Right lobe of liver (tissue), 6 donors: Measurements from ENCODE around the gene BIN1. TPM values are rescaled to one million over a fixed set of nuclear protein-coding genes. Genes with fewer than 3 reads are reported as not detected.

Experiments
- ATAC-seq, 4 donors: fragments of 200-7000 bp; cut with Tn5 transposase; one replicate each; pipeline ENCODE4 v1.9.1; 2020; ENCODE audit warnings: mild to moderate bottlenecking in 4 of 4, moderate library complexity in 4 of 4
- DNase-seq, 3 donors: peaks; one replicate each; pipeline ENCODE4 v3.0.0-alpha.2; 2020
- H3K27ac ChIP-seq, 3 donors: fragments of 200-600 bp; one replicate each; pipeline ENCODE4 v1.8.0; 2022
- H3K27me3 ChIP-seq, 2 donors: fragments of 200-600 bp; one replicate each; pipeline ENCODE4 v1.8.0; 2022
- H3K36me3 ChIP-seq, 4 donors: fragments of 200-600 bp; sonication (generic) in 1 of 4; one replicate each; pipeline versions ENCODE4 v1.5.1 to v1.8.0; 2017 to 2022; ENCODE audit warnings: control low read depth in 1 of 4
- H3K4me1 ChIP-seq, 4 donors: fragments of 200-600 bp; sonication (generic) in 1 of 4; one replicate each; pipeline versions ENCODE4 v1.5.1 to v1.8.0; 2017 to 2022; ENCODE audit warnings: control low read depth in 1 of 4
- H3K4me3 ChIP-seq, 3 donors: fragments of 200-600 bp; one replicate each; pipeline ENCODE4 v1.8.0; 2022
- H3K9me3 ChIP-seq, 4 donors: fragments of 200-600 bp; sonication (generic) in 1 of 4; one replicate each; pipeline versions ENCODE4 v1.5.1 to v1.8.0; 2017 to 2022; ENCODE audit warnings: control low read depth in 1 of 4
- CTCF ChIP-seq, 4 donors: fragments of 200-600 bp in 3 of 4; fragments of 450-650 bp in 1 of 4; IDR thresholded peaks; one replicate each; pipeline versions ENCODE4 v1.5.1 to v1.8.0; 2016 to 2022; ENCODE audit warnings: antibody characterized with exemption in 4 of 4, mild to moderate bottlenecking in 2 of 4
- POLR2A ChIP-seq: fragments of 450-650 bp; IDR thresholded peaks from one replicate; pipeline ENCODE4 v1.6.1; 2017; ENCODE audit warnings: antibody characterized with exemption, mild to moderate bottlenecking
- WGBS: methylation state at CpG from one replicate; pipeline ENCODE4 v1.1.6; 2018; ENCODE audit warnings: low coverage, low lambda C conversion rate; ENCODE audit not compliant: insufficient coverage; ENCODE audit errors: missing lambda C conversion rate; 5-methylcytosine and 5-hydroxymethylcytosine counted together
- intact Hi-C, 2 donors: fragments of 100-400 bp; cut with DNase I; formaldehyde crosslinking; loops; one replicate each; pipeline versions ENCODE4 v1.11.2 to v1.14.1; 2022
- total RNA-seq, 6 experiments: library from RNA; depleted of rRNA in 2 of 6; stranded (reverse); fragments of >200 nt in 2 of 6; fragmentation: NEBNext Ultra II Directional in 3 of 6; extraction: Animal tissue kit (Norgen Biotek cat#: 25700) in 3 of 6; gene quantifications; one replicate each; pipeline versions ENCODE4 v1.1.0 to v1.2.4, GENCODE V29; 2016 to 2023
- donor health status: DM: no; HTN: yes; CAD: no.
- donor health status: DM: no; HTN: no; CAD: no.
- donor health status: DM: no; HTN: no; CAD: no.
- donor health status: DM: no; HTN: yes; CAD: no.
- donor health status: DM: no; HTN: yes; CAD: no.

The BIN1 gene
- total RNA-seq, 6 experiments from 2014 or later, result 20.4 to 30.8 (median 26.3) TPM

GRCh38 chr2:127061375-127062273 is 45.3 kb downstream of the BIN1 start:
- Histone ChIP-seq H3K4me3 (no peak overlapping the region), H3K27me3 (no peaks in the 10 kb centered on the region), H3K27ac (peak overlapping the region in 1 of 3 donors; percentile 62), H3K4me1 (peaks cover 0 to 12% (median 2%) of the 10 kb centered on the region in 4 donors), H3K36me3 (no peaks in the 10 kb centered on the region), H3K9me3 (no peaks in the 10 kb centered on the region)
- WGBS, result 71% methylated on average over 3 of the region's 23 CpGs
- intact Hi-C loops, result no loop called here
- TF ChIP-seq CTCF (IDR thresholded peaks at IDR 0.05) (no peak), POLR2A (no peak)
- ATAC-seq (peak; percentile 14 to 37 (median 35)), DNase-seq (peak in 1 of 3 donors; percentile 54)

GRCh38 chr2:127060264-127060945 is 46.5 kb downstream of the BIN1 start:
- Histone ChIP-seq H3K27ac (peak overlapping the region in 2 of 3 donors; percentile 62 to 79), H3K27me3 (no peaks in the 10 kb centered on the region), H3K4me1 (peaks cover 0 to 12% (median 2%) of the 10 kb centered on the region in 4 donors), H3K36me3 (no peaks in the 10 kb centered on the region), H3K4me3 (peak overlapping the region in 2 of 3 donors; percentile 35 to 41), H3K9me3 (no peaks in the 10 kb centered on the region)
- ATAC-seq (peak; percentile 76 to 90 (median 87)), DNase-seq (peak; percentile 69 to 94 (median 88))
- intact Hi-C loops, result no loop called here
- WGBS, result 47% methylated on average over 6 of the region's 30 CpGs
- TF ChIP-seq CTCF (IDR thresholded peaks at IDR 0.05) (no peak), POLR2A (no peak)

- no peak overlapping the region for H3K4me3 ChIP-seq
- H3K9me3 ChIP-seq, result no peaks in the 10 kb centered on the region
- H3K36me3 ChIP-seq, result no peaks in the 10 kb centered on the region
- ATAC-seq (no peak), DNase-seq (no peak)
- H3K27me3 ChIP-seq, result no peaks in the 10 kb centered on the region
- intact Hi-C loops, result no loop called here
- TF ChIP-seq CTCF (IDR thresholded peaks at IDR 0.05), result no peak
- 89% methylated on average over 3 of the region's 10 CpGs for WGBS
- peaks cover 0 to 13% (median 3%) of the 10 kb centered on the region in 4 donors for H3K4me1 ChIP-seq
- no peak overlapping the region for H3K27ac ChIP-seq
These were observed 47.4 kb downstream of the BIN1 start for GRCh38 chr2:127059559-127059958.

GRCh38 chr2:127058954-127059252 is 48.1 kb downstream of the BIN1 start:
- no peak for ATAC-seq
- Histone ChIP-seq H3K36me3 (no peaks in the 10 kb centered on the region), H3K4me1 (peaks cover 0 to 19% (median 6%) of the 10 kb centered on the region in 4 donors), H3K9me3 (no peaks in the 10 kb centered on the region), H3K27me3 (no peaks in the 10 kb centered on the region), H3K27ac (no peak overlapping the region), H3K4me3 (no peak overlapping the region)
- WGBS, result 94% methylated on average over 7 of the region's 14 CpGs
- intact Hi-C loops, result no loop called here
- no peak for TF ChIP-seq POLR2A
- TF ChIP-seq CTCF (IDR thresholded peaks at IDR 0.05), result no peak
- DNase-seq, result no peak
